Activated CD4-positive, alpha-beta T cell treated with anti-CD3 and anti-CD28 coated beads, Interleukin-10, Interleukin-2, amounts not matched to agents 100 ng/mL and 50 ng/mL, durations not matched to agents 16 hours and 8 hours (primary cell): Measurements from ENCODE around the gene DCP2.
"Not testable (repeated sequence)": the region's sequence is repeated elsewhere in the genome, so short reads cannot be mapped to it uniquely, and the experiment has no call there.

Source experiments
- DNase-seq: peaks from one replicate; pipeline ENCODE4 v3.0.0-alpha.2; 2020

The DCP2 gene

DNA sequence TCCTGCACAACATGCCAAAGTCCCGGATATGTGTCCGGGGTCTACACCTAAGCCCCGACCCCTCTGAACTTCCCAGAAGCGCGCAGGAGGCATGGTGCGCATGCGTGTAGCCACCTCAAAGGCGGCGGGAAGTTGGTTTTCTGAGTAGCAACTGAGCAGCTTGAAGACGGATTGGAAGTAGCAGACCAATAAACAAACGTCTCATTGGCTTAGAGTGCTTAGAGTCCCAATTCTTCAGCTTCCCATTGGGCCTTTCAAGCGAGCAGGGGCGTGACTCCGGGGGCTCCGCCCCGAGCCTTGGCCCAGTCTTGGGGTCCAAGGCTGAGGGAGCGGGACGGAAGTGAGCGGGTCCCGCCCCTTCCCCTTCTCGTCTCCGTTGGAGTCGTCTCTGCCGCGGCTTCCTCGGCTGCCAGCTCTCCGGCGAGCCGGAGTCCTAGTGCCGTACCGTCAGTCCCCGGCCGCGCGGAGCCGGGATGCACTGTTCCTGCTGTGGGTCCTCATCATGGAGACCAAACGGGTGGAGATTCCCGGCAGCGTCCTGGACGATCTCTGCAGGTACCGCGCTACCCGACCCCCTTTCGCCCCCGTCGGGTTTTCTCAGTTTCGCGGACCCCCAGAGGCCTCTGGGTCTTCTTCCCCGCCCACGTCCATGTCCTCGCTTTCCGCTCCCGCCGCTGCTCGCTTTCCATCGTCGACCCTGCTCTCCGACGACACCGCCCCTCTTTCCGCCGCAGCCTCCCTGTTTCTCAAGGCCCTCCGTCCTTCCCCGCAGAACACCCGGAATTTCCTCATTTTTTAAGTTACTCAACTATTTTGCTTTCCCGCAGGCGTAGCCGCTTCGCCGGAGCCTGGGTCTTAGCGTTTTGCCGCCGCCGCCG lies at the start of gene DCP2:
Gene DCP2, plus strand, starts transcription at position 367 of the 878 bp plus-strand sequence. Its CDS starts 136 bp downstream, at position 503.
- peak; percentile 99 for DNase-seq

DNA sequence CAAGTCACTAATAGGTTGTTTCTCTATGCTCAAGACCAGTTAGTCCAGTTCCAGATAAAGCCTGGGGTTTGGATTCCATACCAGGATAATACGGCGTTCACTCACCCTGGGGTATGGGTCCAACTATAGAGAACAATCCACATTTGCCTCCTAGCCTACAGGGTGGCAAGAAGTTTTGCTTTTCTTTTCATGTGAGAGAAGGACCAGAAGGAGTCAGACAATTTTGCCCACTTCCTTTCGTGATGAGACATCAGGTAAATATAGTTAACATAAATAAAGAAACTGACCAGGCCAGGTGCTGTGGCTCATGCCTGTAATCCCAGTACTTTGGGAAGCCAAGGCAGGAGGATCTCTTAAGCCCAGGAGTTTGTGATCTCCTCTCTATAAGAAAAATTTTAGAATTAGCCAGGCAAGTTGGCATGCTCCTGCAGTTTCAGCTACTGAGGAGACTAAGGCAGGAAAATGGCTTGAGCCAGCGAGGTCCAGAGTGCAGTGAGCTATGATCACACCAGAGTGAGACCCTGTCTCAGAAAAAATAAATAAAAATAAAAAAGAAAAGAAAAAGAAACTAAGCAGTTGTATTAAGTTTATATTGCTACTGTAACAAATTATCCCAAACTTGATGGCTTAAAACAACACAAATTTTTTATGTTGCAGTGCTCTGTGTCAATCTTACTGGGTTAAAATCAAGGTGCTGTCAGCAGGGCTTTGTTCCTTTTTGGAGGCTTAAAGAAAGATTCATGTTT lies 47.1 kb upstream of the DCP2 start:
- DNase-seq, result peak; percentile 74

DNA sequence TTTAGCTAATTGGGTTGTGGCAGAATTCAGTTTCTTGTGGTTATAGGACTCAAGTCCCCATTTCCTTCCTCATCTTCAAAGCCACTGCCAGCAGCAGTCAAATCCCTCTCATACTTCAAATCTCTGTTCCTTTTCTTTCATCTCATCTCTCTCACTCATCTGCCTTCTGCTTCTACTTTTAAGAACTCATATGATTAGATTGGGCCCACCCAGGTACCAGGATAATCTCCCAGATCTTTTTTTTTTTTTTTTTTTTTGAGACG lies 46.6 kb upstream of the DCP2 start:
- DNase-seq, result peak; percentile 71

DNA sequence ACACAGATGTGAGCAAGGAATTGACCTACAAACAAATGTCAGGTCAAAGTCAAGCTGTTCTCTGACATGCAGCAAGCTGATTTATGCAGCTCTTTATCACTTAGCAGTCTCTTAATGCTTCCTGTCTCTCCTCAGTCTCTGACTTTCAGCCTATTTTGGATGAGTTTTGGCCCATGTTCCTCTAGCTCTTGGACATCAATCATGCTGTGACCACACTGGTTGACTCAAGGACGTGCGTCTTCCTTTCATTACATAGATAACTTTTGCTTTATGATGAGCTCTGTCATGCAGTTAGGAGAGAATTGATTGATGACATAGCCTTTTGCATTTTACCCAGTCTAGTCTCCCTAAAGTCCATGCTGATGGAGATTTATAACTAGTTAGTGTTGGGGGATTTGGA lies 45.1 kb upstream of the DCP2 start:
- no peak for DNase-seq

DNA sequence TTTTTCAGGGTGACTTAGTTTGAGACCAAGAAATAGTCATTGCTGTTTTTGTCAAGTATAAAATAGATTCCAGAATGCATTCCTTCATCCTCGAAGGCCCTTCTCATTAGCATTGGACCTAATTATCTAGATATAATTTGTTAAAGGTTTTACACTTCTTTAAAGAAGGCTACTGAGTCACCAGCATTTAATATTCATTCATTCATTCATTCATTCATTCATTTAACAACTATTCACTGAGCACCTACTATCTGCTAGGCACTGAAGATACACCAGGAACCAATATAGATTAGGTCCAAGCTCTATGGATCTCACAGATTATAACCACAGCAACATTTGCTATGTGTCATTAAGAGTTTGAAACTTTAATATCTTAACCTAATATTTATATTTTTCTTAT lies 43.5 kb upstream of the DCP2 start:
- no peak for DNase-seq

DNA sequence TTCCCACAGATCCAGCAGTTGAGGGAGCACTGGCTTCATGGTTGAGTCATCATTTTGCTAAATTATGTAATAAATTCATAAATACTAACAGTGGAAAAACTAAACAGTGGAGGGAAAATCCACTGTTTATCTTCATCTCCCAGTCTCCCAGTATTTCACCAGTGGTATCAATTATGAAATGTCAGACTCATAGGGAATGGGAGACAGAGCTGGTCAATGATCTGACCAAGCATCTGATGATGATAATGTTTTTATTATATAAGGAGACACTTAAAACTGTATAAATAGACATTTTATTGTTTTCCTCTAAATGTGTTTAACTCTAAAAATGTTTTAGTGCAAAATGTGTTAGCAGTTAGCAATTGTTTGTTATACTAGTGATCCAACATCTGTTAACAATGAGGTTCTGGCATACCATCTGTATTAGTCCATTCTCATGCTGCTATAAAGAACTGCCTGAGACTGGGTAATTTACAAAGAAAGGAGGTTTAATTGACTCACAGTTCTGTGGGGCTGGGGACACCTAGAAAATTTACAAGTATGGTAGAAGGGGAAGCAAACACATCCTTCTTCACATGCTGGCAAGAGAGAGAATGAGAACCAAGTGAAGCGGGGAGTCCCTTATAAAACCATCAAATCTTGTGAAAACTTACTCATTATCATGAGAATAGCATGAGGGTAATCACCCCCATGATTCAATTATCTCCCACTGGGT lies 42.8 kb upstream of the DCP2 start:
- DNase-seq, result no peak

DNA sequence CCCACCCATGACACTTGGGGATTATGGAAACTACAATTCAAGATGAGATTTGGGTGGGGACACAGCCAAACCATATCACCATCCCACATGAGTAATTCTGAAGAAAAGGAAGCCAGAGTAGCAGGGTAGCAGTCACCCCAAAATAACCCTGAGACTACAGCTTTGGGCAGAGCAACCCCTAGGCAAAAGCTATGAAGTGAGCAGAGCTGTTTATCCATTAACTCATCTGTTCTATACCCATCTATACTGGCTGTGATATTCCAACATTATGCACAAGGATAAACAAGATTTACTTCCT lies 42.3 kb upstream of the DCP2 start:
- DNase-seq, result no peak

DNA sequence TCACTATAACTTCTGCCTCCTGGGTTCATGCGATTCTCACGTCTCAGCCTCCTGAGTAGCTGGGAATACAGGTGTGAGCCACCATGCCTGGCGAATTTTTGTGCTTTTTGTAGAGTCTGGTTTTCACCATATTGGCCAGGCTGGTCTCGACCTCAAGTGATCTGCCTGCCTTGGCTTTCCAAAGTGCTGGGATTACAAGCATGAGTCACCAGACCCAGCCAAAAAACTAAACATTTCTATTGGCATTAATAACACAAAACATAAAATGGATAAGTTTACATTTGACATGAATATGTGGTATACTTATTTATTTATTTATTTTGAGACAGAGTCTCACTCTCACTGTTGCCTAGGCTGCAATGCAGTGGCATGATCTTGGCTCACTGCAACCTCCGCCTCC lies 40.9 kb upstream of the DCP2 start:
- DNase-seq, result no peak

DNA sequence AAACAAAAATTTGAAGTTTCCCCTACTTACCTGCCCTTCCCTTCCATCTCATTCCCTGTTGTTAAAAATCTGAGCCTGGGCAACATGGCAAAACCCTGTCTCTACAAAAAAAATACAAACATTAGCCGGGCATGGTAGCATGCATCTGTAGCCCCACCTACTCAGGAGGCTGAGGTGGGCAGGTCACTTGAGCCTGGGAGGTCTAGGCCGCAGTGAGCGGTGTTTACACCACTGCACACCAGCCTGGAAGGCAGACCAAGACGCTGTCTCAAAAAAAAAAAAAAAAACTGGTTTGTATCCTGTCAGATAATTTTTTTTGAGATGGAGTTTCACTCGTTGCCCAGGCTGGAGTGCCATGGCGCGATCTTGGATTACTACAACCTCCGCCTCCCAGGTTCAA lies 38.3 kb upstream of the DCP2 start:
- DNase-seq, result no peak

DNA sequence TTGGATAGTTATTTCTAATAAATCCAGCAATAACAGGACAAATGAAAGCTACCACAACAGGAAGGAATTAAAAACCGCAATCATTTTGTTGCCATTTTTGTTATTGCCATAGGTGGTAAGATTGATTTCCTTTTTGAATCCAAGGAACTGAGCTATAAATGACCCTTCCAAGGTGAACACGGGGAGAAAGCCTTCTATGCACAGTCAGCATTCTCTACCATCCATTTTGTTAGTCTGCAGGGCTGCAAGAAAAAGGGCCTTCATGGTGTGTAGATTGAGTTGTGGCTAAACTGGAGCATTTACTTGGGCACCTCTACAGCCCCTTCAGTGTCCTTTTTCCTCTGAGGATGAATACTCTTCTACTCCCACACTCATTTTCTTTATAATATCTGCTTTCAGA lies 35.9 kb upstream of the DCP2 start:
- DNase-seq, result no peak

DNA sequence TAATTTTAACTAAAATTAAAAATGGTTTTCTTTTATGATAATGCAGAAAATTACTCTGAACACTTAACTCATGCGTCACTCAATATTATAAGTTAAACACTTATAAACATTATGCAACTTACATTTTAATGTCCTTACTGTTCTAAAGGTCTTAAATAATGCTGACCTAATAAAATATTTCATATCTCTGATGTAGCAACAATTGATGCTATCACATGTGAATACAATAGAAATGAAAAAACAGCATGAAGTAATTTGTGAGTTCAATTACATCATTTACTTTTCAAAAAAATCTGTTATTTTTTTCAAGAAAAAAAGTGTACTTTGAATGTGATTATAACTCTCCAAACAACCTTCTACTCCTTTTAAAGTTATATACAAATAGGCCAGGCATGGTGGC lies 28.1 kb upstream of the DCP2 start:
- DNase-seq, result no peak

DNA sequence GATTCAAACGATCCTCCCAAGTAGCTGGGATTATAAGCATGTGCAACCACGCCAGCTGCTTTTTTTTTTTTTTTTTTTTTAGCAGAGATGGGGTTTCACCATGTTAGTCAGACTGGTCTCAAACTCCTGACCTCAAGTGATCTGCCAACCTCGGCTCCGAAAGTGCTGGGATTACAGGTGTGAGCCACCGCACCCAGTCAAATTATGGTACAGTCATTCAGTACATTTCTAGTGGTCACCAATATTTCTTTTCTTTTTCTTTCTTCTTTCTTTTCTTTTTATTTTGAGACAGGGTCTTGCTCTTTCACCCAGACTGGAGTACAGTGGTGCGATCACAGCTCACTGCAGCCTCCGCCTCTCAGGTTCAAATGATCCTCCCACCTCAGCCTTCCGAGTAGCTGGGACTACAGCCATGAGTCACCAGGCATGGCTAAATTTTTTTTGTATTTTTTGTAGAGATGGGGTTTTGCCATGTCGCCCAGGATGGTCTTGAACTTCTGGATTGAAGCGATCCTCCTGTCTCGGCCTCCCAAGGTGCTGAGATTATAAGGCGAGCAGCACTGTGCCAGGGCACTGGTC lies 25.4 kb upstream of the DCP2 start:
- DNase-seq, result peak; percentile 89

DNA sequence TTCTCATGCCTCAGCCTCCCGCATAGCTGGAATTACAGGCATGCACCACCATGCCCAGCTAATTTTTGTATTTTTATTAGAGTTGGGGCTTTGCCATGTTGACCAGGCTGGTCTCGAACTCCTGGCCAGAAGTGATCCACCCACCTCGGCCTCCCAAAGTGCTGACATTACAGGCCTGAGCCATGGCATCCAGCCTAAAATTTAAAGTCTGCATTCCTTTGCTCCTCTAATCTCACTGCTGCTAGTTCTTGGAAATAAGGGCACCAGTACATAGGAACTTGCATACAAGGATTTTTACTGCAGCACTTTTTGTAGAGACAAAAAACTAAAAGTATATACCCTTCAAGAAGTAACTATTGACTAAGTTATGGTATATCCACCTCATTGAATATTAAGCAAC lies 20.0 kb upstream of the DCP2 start:
- DNase-seq, result no peak

DNA sequence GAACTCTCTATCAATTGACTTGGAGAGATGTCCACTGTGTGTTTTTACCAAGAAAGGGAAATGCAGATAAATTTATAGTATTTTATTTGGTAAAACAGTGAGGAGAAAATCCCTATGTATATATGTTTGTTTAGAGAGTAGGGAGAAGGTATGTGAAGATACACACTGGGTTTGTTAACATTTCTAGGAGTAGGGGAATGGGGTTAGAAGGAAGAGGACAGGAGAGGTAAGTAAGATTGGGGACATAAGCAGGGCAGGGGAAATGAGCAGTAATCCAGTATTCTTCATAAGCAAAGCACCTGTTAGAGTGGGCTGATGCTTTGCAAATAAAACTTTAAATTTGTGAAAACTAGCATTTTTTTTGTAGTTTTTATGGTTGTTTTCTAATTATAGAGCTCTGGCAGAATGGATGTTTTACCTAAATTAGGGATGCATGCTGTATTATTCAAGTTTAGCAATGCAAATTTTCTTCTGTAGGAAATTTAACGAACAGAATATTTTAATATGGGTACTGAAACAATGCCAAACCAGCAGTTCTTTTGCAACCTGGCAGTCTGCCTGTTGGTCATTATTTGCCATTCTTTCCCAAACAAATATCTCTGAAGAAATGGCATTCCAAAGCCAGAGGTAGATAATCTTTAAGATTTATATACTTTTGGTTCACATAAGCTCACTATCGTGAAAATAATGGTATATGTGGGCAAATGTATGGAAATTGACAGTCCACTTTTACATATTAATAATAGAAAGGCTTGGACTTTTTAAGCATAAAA lies 19.4 kb upstream of the DCP2 start:
- DNase-seq, result no peak

DNA sequence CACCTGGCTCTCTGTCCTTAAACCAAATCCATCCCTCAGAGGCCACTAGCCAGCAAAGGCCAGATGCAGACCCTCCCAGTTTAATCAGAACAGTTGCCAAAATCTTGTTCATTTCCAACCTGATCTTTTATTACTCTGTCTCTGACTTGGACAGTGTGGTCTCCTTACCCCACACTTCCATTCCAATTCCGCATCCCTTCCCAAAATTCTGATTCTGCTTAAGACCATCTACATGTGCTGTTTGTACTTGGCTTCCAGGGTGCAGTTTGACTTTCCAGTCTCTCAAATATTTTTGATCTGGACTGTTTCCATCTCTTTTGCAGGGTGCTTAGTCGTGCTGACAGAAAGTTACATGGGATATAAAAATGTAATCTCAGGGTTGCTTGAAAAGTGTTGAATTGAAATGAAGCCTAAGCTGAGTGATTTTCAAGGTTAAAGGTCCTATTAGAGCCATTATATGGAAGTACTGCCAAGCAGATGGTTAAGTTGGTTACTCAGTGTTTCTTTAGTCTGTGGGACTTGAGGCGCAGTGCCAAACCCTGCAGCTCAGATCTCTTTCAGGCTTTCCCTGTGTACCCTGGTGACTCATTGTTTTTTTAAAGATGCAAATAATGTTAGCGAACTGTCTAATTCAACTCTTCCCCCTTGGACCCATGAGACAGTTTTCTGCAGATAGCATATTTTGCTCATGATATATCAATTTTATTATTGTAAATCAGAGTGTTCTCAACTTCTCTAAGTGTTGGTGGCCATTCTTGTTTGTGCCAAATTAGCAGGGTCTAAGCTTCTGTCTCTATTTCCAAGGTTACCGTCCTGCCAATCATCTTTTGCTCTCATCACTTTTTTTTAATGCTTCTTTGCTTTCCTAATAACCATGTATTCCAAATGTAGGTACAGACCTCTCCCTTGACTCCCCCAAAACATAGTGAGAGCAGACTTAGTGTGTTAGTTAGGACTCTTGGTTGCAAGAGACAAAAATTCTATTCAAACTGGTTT lies 18.2 kb upstream of the DCP2 start:
- peak; percentile 38 for DNase-seq

DNA sequence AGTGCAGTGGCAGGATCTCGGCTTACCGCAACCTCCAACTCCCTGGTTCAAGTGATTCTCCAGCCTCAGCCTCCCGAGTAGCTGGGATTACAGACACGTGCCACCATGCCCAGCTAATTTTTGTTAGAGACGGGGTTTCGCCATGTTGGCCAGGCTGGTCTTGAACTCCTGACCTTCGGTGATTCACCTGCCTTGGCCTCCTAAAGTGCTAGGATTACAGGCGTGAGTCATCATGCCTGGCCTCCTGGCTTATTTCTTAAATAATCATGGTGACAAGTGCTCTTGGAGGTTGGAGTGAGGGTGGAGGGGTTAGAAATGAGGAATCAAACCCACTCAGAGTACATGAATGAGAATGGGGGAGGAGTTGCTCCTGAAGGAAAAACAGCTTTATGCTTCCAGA lies 16.7 kb upstream of the DCP2 start:
- DNase-seq, result not testable (repeated sequence)

DNA sequence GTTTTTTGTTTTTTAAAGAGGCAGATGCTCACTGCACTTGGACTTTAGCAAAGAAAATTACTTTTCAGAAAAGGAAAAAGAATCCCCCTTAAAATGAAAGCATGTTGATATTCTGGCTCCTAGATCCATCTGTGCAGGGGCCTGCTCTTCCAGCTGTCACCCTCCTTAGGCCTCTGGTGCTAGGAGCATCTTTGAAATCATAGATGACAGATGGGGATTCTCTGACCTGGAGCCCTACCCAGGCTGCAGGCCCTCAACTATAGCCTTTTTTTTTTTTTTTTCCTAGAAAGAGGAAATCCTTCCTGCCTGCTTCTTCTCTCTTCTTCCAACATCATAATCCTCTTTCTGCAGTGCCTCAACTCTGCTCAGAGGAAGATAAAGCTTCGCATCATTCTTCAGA lies 16.3 kb upstream of the DCP2 start:
- no peak for DNase-seq

DNA sequence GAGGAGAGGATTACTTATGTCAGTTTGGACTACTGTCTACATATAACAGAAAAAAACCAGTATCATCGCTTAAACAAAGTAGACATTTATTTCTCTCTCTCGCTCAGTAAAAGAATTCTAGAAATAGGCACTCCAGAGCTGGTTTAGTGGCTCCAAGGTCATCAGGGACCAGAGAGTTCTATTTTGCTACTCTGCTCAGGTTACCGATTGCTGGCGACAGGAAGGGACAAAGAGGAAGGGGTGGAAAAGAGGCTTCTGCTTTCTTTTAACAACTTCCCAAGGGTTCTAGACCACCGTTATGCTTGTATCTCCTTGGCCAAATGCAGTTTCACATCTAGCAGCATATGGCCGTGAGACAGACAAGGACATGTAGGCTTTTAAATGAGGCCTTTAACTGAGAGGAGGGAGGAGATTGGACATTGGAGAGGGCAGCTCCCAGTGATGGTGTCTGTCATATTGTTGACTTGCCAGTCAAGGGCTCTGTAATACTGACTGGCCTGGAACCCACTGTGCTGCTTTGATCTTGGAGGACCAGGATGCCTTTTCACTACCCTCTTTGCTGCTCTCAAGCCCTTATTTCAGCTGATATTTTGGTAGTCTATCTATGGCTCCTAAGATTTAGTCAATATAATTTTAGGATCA lies 15.6 kb upstream of the DCP2 start:
- no peak for DNase-seq

DNA sequence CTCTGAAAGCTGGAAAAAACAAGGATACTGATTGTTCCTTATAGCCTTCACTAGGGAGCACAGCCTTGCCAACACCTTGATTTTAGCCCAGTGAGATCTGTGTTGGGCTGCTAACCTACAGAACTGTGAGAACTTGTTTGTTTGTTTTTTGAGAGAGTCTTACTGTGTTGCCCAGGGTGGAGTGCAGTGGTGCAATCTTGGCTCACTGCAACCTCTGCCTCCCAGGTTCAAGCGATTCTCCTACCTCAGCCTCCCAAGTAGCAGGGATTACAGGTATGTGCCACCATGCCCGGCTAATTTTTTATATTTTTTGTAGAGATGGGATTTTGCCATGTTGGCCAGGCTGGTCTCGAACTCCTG lies 13.2 kb upstream of the DCP2 start:
- DNase-seq, result not testable (repeated sequence)

DNA sequence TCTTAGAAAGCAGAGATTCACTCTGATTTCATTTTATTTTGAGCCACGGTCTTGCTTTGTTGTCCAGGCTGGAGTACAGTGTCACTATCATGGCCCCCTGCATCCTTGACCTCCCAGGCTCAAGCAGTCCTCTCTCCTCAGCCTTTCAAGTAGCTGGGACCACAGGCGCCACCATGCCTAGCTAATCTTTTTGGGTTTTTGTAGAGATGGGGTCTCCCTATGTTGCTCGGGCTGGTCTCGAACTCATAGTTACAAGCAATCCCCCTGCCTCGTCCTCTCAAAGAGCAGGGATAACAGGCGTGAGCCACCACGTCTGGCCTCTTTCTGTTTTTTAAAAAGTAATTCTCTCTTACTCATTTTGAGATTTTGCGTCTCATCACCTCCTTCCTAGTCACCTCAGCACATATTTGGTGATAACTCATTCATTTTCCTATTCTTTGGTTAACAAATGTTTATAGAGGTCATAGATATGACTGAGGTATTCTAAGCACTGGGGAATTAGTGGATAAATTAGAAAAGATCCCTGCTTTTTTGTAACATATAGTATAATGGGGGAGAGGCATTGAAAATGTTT lies 10.8 kb upstream of the DCP2 start:
- DNase-seq, result peak; percentile 80

DNA sequence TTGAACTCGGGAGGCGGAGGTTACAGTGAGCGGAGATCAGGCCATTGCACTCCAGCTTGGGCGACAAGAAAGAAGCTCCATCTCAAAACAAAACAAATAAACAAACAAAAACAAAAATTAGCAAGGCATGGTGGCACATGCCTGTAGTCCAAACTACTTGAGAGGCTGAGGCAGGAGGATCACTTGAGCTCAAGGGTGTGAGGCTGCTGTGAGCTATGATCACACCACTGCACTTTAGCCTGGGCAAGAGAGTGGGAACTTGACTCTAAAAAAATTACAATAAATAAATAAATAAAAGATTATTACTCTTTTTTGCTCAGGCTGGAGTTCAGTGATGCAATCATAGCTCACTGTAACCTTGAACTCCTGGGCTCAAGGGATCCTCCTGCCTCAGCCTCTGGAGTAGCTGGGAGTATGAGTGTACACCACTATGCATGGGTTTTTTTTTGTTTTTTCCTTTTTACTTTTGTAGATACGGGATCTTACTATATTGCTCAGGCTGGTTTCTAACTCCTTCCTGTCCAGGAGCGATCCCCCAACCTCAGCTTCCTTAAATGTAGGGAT lies 9.0 kb upstream of the DCP2 start:
- no peak for DNase-seq
